HepG2 (cell line): ENCODE results near the gene PARVB. TPM values are rescaled to one million over a fixed set of nuclear protein-coding genes. Genes with fewer than 3 reads are reported as not detected.

Experiments used
- ATAC-seq: fragments of 200-7000 bp; cut with Tn5 transposase; 3 replicates; pipeline ENCODE4 v1.9.1; 2020; ENCODE audit warnings: mild to moderate bottlenecking, moderate library complexity
- BruUV-seq: library from RNA; stranded (reverse); fragments of 400-500 nt; replicated peaks from 2 replicates; lab custom pipeline; 2021; lab: Mats Ljungman, UMichigan
- CTCF ChIA-PET: fragments of 300-600 bp; formaldehyde crosslinking; extraction: SDS; loops from one replicate; lab custom pipeline; 2021; ENCODE audit warnings: low total read pairs, inconsistent platforms, low intra/inter-chr PET ratio; lab: Yijun Ruan, JAX
- POLR2A ChIA-PET: fragments of 350-600 bp; sonication (Branson Sonifier 250); formaldehyde crosslinking; loops from one replicate; lab custom pipeline; 2020; ENCODE audit warnings: antibody characterized with exemption, inconsistent platforms; lab: Yijun Ruan, JAX
- DNase-seq: peaks from one replicate; pipeline ENCODE4 v3.0.0-alpha.2; 2015; ENCODE audit warnings: low spot score
- FAIRE-seq: peaks from 3 replicates; lab custom pipeline; 2011; peaks lifted over from hg19 to GRCh38; lab: Jason Lieb, UNC
- H2AFZ ChIP-seq: one replicate; pipeline ENCODE4 v1.6.1; 2011; ENCODE audit warnings: low read length, inconsistent platforms
- H3K27ac ChIP-seq: fragments of 300-600 bp; 3 replicates; pipeline ENCODE4 v1.8.0; 2011; ENCODE audit warnings: mixed run types, mild to moderate bottlenecking, mixed read lengths, low read length, inconsistent platforms; ENCODE audit not compliant: insufficient read depth; ENCODE audit errors: extremely low read length
- H3K27me3 ChIP-seq, 2 experiments: fragments of 200-600 bp in 1 of 2; 2 replicates in 1 of 2; 3 replicates in 1 of 2; pipeline versions ENCODE4 v1.6.0 to v1.8.0; 2011; ENCODE audit warnings: low read length in 2 of 2, mild to moderate bottlenecking in 2 of 2, moderate library complexity in 2 of 2, inconsistent platforms in 1 of 2; ENCODE audit not compliant: insufficient read depth in 2 of 2, control insufficient read depth in 1 of 2
- H3K36me3 ChIP-seq, 2 experiments: fragments of 200-600 bp in 1 of 2; replicated peaks in 1 of 2; 2 replicates in 1 of 2; 3 replicates in 1 of 2; pipeline versions ENCODE4 v1.5.1 to v1.8.0; 2011; ENCODE audit warnings: low read length in 2 of 2, inconsistent platforms in 1 of 2; ENCODE audit not compliant: insufficient read depth in 2 of 2, control insufficient read depth in 1 of 2
- H3K4me1 ChIP-seq: 2 replicates; pipeline ENCODE4 v1.5.1; 2012; ENCODE audit warnings: low read length, inconsistent platforms; ENCODE audit not compliant: insufficient read depth
- H3K4me2 ChIP-seq: 2 replicates; pipeline ENCODE4 v1.6.0; 2011; ENCODE audit warnings: low read depth, low read length, inconsistent platforms
- H3K4me3 ChIP-seq, 3 experiments: fragments of 200-600 bp in 1 of 3; sonication (generic), shearing (Covaris generic) in 1 of 3; replicated peaks in 1 of 3; 2 replicates each; pipeline ENCODE4 v1.5.1; 2011 to 2016; ENCODE audit warnings: low read length in 3 of 3, inconsistent platforms in 2 of 3, low read depth in 2 of 3, mild to moderate bottlenecking in 2 of 3, control low read depth in 1 of 3, mixed read lengths in 1 of 3; ENCODE audit not compliant: insufficient read depth in 1 of 3
- H3K79me2 ChIP-seq: one replicate; pipeline ENCODE4 v1.6.1; 2011; ENCODE audit warnings: low read length, inconsistent platforms; ENCODE audit not compliant: insufficient read depth
- H3K9ac ChIP-seq: 2 replicates; pipeline ENCODE4 v1.6.0; 2011; ENCODE audit warnings: mild to moderate bottlenecking, low read depth, low read length, inconsistent platforms; ENCODE audit not compliant: insufficient read depth
- H3K9me3 ChIP-seq: 2 replicates; pipeline ENCODE4 v1.5.1; 2012; ENCODE audit warnings: mild to moderate bottlenecking, low read length
- H4K20me1 ChIP-seq: 2 replicates; pipeline ENCODE4 v1.6.0; 2011; ENCODE audit warnings: inconsistent platforms, mild to moderate bottlenecking, low read length, moderate library complexity; ENCODE audit not compliant: insufficient read depth
- GPBP1L1 ChIP-seq: sonication (generic); formaldehyde crosslinking; IDR thresholded peaks from 2 replicates; pipeline ENCODE4 v1.5.0; 2020; ENCODE audit warnings: mild to moderate bottlenecking, missing genetic modification reagents
- MED8 ChIP-seq: sonication (generic); formaldehyde crosslinking; IDR thresholded peaks from 2 replicates; pipeline ENCODE4 v1.8.1; 2023; ENCODE audit warnings: mild to moderate bottlenecking, missing genetic modification reagents; ENCODE audit not compliant: insufficient replicate concordance
- MXD3 ChIP-seq: IDR thresholded peaks from 2 replicates; pipeline ENCODE4 v1.6.1; 2016; ENCODE audit warnings: mild to moderate bottlenecking, missing biosample characterization, missing genetic modification reagents
- NFIB ChIP-seq: sonication (generic); formaldehyde crosslinking; IDR thresholded peaks from 2 replicates; pipeline ENCODE4 v1.9.0; 2021; ENCODE audit warnings: missing genetic modification reagents, mild to moderate bottlenecking, borderline replicate concordance
- STAT6 ChIP-seq: sonication (generic); formaldehyde crosslinking; IDR thresholded peaks from 2 replicates; pipeline ENCODE4 v1.4.0; 2020; ENCODE audit warnings: missing genetic modification reagents, mild to moderate bottlenecking, borderline replicate concordance
- ZFAT ChIP-seq: sonication (generic); formaldehyde crosslinking; conservative IDR thresholded peaks from 2 replicates; pipeline ENCODE4 v1.8.1; 2023; ENCODE audit warnings: missing genetic modification reagents, inconsistent platforms
- ZKSCAN1 ChIP-seq: fragments of 150-350 bp; IDR thresholded peaks from 2 replicates; pipeline ENCODE4 v1.6.1; 2014; ENCODE audit warnings: low read length
- WGBS: methylation state at CpG from one replicate; pipeline ENCODE4 v1.1.6; 2017; ENCODE audit warnings: low lambda C conversion rate; 5-methylcytosine and 5-hydroxymethylcytosine counted together
- in situ Hi-C: cut with HindIII; loops from 2 replicates; pipeline ENCODE4 v1.10.0; 2017; ENCODE audit warnings: low pct_unique_long_range_greater_than_20kb; ENCODE audit not compliant: extremely low pct_ligation_motif_present
- intact Hi-C: fragments of 100-400 bp; cut with micrococcal nuclease; formaldehyde crosslinking; loops from one replicate; pipeline ENCODE4 v1.10.0; 2022; ENCODE audit not compliant: unreplicated experiment
- polyA plus RNA-seq, 8 experiments: library from polyadenylated mRNA; depleted of rRNA in 3 of 8; stranded (reverse) in 7 of 8; unstranded in 1 of 8; fragments of >200 nt; fragmentation: Illumina TruSeq in 4 of 8; extraction: Trizol in 4 of 8; gene quantifications; 2 replicates each; pipeline versions ENCODE4 v1.2.1 to v1.2.3, GENCODE V29; 2011 to 2016; ENCODE audit warnings: low read depth in 4 of 8, missing spikeins in 1 of 8, mixed read lengths in 1 of 8; ENCODE audit not compliant: insufficient read depth in 1 of 8
- total RNA-seq, 5 experiments: library from RNA; depleted of rRNA; stranded (reverse); fragments of >200 nt; fragmentation: Illumina TruSeq; extraction: Trizol; gene quantifications; 2 replicates each; pipeline ENCODE4 v1.2.3, GENCODE V29; 2016; ENCODE audit warnings: low read depth in 1 of 5

Gene PARVB
- total and polyA plus RNA-seq, 2 of the 13 experiments (the other 11 are each of a cell fraction or from before 2014, with no cell fraction given) = 0.11 to 0.15 TPM

- H4K20me1 ChIP-seq = no peaks in the 10 kb centered on the region
- H2AFZ ChIP-seq = no peak overlapping the region
- no peak overlapping the region for H3K27ac ChIP-seq
- no peaks in the 10 kb centered on the region for H3K79me2 ChIP-seq
- intact Hi-C loops (no loop called here), in situ Hi-C loops (no loop called here)
- FAIRE-seq = no peak
- no peak for ATAC-seq
- no peak for DNase-seq
- H3K27me3 ChIP-seq = no peaks in the 10 kb centered on the region
- ChIA-PET CTCF (no interaction called here), POLR2A (no interaction called here)
- no peak for TF ChIP-seq GPBP1L1 (CRISPR knock-in tag)
- TF ChIP-seq NFIB = no peak
- TF ChIP-seq ZKSCAN1 = no peak
- no peak for TF ChIP-seq STAT6
- TF ChIP-seq MED8 (CRISPR knock-in tag) = no peak
- no peak for TF ChIP-seq MXD3
- no peak for TF ChIP-seq ZFAT (CRISPR knock-in tag)
- H3K36me3 ChIP-seq = peaks cover 0 to 7% of the 10 kb centered on the region in 2 experiments; a peak in 2 of 5 replicates
- BruUV-seq = no TSS peak
- H3K4me1 ChIP-seq = peaks cover 16% of the 10 kb centered on the region
- H3K4me3 ChIP-seq = no peak overlapping the region
- no peak overlapping the region for H3K9ac ChIP-seq
- 100% methylated on average over 7 of the region's 7 CpGs for WGBS
- H3K4me2 ChIP-seq = no peak overlapping the region
- no peaks in the 10 kb centered on the region for H3K9me3 ChIP-seq
These were observed 20.0 kb upstream of the PARVB start for GRCh38 chr22:44004104-44004460.
